HL-60 (cell line): ENCODE measurements around the gene SPDYE6.
"Not testable (repeated sequence)": the region's sequence is repeated elsewhere in the genome, so short reads cannot be mapped to it uniquely, and the experiment has no call there.

Experiments used
- CTCF ChIP-seq: IDR thresholded peaks from one replicate; pipeline ENCODE4 v1.5.1; 2011; ENCODE audit warnings: low read length, control low read depth, inconsistent platforms; ENCODE audit not compliant: insufficient read depth
- TF ChIP-seq, protein P1 (sequence below): IDR thresholded peaks from 2 replicates; pipeline ENCODE4 v1.6.1; 2012; ENCODE audit warnings: low read depth; ENCODE audit not compliant: insufficient replicate concordance

- not testable (repeated sequence) for TF ChIP-seq CTCF
- TF ChIP-seq, protein P1, sequence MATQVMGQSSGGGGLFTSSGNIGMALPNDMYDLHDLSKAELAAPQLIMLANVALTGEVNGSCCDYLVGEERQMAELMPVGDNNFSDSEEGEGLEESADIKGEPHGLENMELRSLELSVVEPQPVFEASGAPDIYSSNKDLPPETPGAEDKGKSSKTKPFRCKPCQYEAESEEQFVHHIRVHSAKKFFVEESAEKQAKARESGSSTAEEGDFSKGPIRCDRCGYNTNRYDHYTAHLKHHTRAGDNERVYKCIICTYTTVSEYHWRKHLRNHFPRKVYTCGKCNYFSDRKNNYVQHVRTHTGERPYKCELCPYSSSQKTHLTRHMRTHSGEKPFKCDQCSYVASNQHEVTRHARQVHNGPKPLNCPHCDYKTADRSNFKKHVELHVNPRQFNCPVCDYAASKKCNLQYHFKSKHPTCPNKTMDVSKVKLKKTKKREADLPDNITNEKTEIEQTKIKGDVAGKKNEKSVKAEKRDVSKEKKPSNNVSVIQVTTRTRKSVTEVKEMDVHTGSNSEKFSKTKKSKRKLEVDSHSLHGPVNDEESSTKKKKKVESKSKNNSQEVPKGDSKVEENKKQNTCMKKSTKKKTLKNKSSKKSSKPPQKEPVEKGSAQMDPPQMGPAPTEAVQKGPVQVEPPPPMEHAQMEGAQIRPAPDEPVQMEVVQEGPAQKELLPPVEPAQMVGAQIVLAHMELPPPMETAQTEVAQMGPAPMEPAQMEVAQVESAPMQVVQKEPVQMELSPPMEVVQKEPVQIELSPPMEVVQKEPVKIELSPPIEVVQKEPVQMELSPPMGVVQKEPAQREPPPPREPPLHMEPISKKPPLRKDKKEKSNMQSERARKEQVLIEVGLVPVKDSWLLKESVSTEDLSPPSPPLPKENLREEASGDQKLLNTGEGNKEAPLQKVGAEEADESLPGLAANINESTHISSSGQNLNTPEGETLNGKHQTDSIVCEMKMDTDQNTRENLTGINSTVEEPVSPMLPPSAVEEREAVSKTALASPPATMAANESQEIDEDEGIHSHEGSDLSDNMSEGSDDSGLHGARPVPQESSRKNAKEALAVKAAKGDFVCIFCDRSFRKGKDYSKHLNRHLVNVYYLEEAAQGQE = not testable (repeated sequence)
Measured at GRCh38 chr7:102327183-102327582, 29.1 kb downstream of the SPDYE6 start.
